GM19455 (cell line): ENCODE measurements around the gene OR52B6.
"Not testable (repeated sequence)": the region's sequence is repeated elsewhere in the genome, so short reads cannot be mapped to it uniquely, and the experiment has no call there.

ENCODE experiments used
- ATAC-seq: cut with Tn5 transposase; IDR thresholded peaks from one replicate; pipeline ENCODE4 v1.9.1; 2021; ENCODE audit not compliant: unreplicated experiment

OR52B6 gene

GRCh38 chr11:5580577-5580976, at the start of gene OR52B6:
OR52B6 (plus strand) TSS chr11:5580877; CDS start chr11:5580877, 0 bp downstream.
- no peak for ATAC-seq

GRCh38 chr11:5531053-5531831, 49.4 kb upstream of the OR52B6 start:
- ATAC-seq, result no peak

GRCh38 chr11:5534046-5534445, 46.6 kb upstream of the OR52B6 start:
- ATAC-seq, result no peak

- ATAC-seq, result no peak
Observed at GRCh38 chr11:5536482-5536881, 44.2 kb upstream of the OR52B6 start.

- ATAC-seq, result no peak
Observed at GRCh38 chr11:5541427-5541826, 39.2 kb upstream of the OR52B6 start.

GRCh38 chr11:5546457-5546856, 34.2 kb upstream of the OR52B6 start:
- no peak for ATAC-seq

GRCh38 chr11:5547982-5548381, 32.7 kb upstream of the OR52B6 start:
- ATAC-seq, result no peak

GRCh38 chr11:5548440-5548839, 32.2 kb upstream of the OR52B6 start, which contains the start of gene OR52H1:
OR52H1 (minus strand) TSS chr11:5548540; CDS start chr11:5545505, 3,035 bp downstream.
- ATAC-seq, result no peak

- peak; percentile 68 for ATAC-seq
Observed at GRCh38 chr11:5550440-5551095, 30.1 kb upstream of the OR52B6 start.

GRCh38 chr11:5553343-5553742, 27.3 kb upstream of the OR52B6 start:
- ATAC-seq, result no peak

- ATAC-seq, result no peak
Observed at GRCh38 chr11:5556596-5557188, 24.0 kb upstream of the OR52B6 start.

- no peak for ATAC-seq
Observed at GRCh38 chr11:5557751-5558150, 22.9 kb upstream of the OR52B6 start.

GRCh38 chr11:5564259-5565019, 16.2 kb upstream of the OR52B6 start:
- no peak for ATAC-seq

GRCh38 chr11:5574654-5575053, 6.0 kb upstream of the OR52B6 start:
- ATAC-seq, result no peak

GRCh38 chr11:5575152-5575551, 5.5 kb upstream of the OR52B6 start:
- ATAC-seq, result no peak

GRCh38 chr11:5577101-5577500, 3.6 kb upstream of the OR52B6 start:
- no peak for ATAC-seq

- no peak for ATAC-seq
Observed at GRCh38 chr11:5581014-5581413, 337 bp downstream of the OR52B6 start.

GRCh38 chr11:5584458-5584857, 3.8 kb downstream of the OR52B6 start:
- not testable (repeated sequence) for ATAC-seq

GRCh38 chr11:5589906-5590305, 9.2 kb downstream of the OR52B6 start:
- not testable (repeated sequence) for ATAC-seq

- ATAC-seq, result no peak
Observed at GRCh38 chr11:5591613-5592012, 10.9 kb downstream of the OR52B6 start.

GRCh38 chr11:5592615-5593014, 11.9 kb downstream of the OR52B6 start:
- ATAC-seq, result no peak
